Stimulated activated CD8-positive, alpha-beta memory T cell treated with anti-CD3 and anti-CD28 coated beads, Interleukin-4, amount 100 ng/mL, for 4 hours (primary cell): ENCODE results near the gene COL19A1.
"Not testable (repeated sequence)": the region's sequence is repeated elsewhere in the genome, so short reads cannot be mapped to it uniquely, and the experiment has no call there.

Source experiments
- DNase-seq, 2 donors: peaks; one replicate each; pipeline ENCODE4 v3.0.0-alpha.2; 2020; ENCODE audit warnings: low read depth in 2 of 2, low spot score in 1 of 2

The COL19A1 gene

GRCh38 chr6:69895396-69895795, 29.0 kb downstream of the COL19A1 start:
- no peak for DNase-seq

DNA sequence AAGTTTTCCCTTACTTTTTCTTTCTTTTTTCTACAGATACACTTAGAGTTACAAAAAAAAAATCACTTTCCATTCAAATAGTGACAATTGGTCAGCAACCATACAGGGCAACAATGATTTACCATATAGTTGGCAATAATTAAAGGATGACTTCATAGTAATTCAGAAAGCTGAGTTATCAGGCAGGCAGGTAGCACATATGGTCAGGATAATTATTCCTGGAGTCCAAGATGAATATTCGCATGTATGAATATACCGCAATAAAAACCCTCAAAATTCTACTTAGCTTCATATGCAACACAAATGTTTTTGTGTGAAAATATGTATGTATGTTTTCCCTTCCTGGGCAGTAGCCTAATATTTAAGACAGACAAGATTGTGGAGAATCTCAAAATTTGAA, 34.5 kb downstream of the COL19A1 start:
- DNase-seq: no peak

DNA sequence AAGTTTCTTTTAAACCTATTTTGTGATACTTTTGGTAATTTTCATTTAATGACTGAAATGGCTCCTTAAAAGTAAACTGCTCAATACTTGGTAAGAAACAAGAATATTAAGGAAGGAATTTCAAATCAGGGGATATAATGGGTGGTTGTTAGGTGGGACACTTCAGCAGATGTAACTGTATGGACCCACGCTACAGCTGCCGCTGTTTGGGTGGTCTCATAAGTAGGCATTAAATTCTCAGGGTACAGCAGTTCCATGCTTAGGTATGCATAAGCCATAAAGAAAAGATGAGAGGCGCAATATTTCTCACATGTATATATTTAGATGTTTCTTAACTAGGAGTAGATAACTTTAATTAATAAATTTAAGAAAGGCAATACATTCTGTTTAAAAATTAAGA, 35.0 kb downstream of the COL19A1 start:
- no peak for DNase-seq

GRCh38 chr6:69907981-69908498, 41.7 kb downstream of the COL19A1 start:
- no peak for DNase-seq

DNA sequence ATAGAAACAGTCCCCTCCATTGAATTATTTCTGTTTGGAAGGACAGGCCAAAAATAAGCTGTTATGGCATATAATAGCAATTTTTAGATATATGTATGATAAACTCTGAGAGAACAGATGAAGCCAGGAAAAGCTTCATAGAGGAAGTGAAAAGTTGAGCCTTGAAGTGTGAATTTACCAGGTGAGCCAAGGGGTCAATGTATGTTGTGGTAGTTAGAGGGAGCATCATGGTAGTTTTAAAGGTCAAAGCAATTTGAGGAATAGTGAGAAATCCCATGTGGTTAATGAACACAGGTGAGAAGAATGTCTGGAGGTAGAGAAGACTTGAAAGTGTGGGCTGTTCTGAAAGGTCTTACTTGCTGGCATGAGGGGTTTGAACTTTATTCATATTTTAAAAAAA, 47.0 kb downstream of the COL19A1 start:
- DNase-seq: no peak

- DNase-seq: no peak
These were observed 47.7 kb downstream of the COL19A1 start for GRCh38 chr6:69914015-69914485.

GRCh38 chr6:69915346-69915745, 49.0 kb downstream of the COL19A1 start:
- no peak for DNase-seq

GRCh38 chr6:69917834-69918233, 51.5 kb downstream of the COL19A1 start:
- DNase-seq: no peak

DNA sequence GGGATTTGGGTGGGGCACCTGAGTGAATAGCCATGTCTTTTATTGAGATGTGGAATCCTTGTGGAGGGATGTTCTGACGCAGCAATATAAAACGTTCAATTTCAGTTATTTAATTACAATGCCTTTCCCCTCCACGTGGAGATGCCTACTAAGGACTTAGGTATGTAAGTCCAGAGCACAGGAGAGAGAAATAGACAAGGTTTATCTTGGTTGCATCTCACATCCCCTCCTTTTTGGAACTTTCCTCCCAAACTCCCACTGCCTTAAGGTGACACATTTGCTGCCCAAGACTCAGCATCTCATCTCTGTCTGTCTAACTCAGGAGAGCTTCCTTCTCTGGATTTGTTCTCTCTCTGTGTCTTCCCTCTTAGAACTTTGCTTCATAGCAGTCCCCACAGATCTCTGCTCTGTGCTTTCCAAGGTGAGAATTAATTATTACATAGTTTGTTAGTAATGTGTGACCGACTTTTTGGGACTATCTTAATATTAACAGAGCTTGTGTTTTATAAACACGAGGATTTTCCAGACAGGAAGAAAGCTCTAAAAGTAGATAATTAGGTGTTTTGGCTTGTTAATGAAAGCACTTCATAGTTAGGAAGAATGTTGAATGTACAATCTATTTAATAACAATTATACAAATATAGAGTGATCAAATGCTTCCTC, 52.6 kb downstream of the COL19A1 start:
- DNase-seq: no peak

GRCh38 chr6:69921066-69921465, 54.7 kb downstream of the COL19A1 start:
- not testable (repeated sequence) for DNase-seq

- DNase-seq: not testable (repeated sequence)
These were observed 55.3 kb downstream of the COL19A1 start for GRCh38 chr6:69921611-69922010.

DNA sequence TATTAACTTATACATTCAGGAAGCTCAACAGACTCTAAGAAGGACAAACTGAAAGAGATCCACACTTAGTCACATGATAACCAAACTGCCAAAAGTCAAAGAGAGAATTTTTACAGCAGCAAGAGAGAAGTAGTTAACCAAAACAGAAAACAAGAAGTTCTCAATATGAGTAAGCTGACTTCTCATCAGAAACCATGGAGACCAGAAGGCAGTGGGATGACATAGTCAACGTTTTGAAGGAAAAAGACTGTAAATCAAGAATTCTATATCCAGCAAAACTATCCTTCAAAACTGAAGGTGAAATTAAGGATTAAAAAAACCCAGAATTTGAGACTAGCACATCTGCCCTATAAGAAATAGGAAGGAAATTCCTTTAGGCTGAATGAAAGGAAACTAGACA, 60.4 kb downstream of the COL19A1 start:
- no peak for DNase-seq

DNA sequence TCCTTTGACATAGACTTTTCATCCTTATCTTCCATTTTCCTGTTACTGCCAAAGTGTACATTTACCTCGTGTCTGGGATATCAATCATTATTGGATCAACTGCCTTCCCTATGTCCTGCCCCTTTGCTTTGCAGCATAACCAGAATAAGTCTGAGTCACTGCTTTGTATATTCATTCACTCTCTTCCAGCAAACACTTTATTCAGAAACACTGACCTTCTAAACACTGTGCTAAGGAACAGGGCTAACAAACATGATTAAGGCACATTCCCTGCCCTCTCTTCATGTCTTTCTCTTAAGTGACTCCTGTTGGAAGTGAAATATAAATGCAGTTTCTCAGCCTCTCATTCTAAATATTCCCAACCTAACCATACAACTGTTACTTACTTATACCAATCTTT, 66.9 kb downstream of the COL19A1 start:
- no peak for DNase-seq

DNA sequence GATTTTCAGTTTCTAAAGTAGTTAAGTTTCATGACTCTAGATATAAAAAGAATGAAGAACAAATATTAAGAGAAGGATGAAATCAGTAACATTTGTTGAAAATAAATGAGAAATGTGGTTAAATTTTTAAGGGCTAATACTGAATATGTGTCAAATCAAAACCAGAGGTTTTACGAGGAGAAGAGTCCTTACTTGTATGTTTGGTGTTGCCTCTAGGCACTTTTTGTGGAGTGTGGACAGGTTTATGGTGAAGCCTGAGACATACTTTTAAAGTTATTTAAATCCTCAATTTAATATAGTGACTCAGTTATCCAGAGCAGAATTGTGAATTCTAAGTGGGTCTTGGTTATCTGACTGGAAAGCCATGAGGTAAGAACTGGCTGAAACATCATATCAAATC, 68.7 kb downstream of the COL19A1 start:
- DNase-seq: no peak

DNA sequence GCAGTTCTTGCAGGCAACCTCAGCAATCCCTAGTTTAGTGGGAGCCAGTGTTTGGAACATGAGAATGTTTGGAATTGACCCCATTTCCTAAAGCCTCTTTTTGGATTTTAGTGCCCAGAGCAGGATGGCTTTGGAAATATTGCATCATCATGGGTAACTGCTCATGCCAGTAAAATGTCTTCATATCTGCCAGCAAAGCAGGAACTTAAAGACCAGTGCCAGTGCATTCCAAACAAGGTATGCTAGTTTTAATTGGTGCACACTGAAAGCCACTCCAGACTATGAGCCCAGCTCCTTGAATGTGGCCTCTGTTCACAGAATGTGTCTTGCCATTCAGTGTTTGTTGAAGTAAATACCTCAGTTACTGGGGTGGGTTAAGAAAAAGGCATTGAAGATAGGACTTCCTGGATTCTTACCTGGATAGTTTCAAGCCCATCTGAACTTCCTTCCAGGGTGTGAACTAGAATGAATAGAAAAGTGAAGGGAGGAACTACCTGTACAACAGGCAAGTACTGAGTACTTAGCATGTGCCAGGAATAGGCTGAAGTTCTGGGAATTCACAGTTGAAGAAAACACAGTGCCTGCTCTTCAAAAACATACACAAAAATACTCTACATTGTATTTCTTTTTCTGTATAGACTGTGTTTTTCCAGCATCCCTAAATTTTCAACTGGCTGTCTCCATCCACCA, 70.5 kb downstream of the COL19A1 start:
- no peak for DNase-seq

DNA sequence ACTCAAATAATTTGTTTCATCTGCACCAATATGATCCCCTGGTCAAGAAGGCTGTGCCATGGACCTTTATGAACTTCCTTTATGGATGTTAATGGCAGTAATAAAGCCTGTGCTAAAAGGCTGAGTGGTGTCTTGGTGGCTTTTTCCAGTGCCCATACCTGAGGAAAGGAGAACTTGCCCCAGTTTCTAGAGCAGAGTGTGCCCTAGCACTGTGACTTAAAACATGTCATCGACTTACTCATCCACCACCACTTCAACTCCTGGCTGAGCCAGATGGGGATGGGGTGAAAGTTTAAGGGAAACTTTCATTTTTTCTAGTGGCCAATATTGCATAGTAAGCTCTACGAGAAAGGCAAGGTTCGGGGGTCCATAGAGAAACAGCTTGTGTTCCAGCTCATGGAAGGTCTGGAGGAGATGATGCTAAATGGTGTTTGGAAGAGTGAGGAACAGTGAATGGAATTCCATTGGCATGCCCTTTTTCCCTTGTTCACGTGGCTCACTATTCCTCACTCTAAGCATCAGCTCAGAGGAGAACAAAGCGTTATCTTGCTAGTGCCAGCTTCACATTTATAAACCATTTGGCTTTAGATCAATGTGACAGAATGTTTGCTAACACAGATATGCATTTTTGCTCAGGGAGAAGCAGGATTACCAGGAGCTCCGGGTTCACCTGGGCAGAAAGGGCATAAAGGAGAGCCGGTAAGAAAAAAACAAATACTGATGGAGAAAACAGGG, 71.2 kb downstream of the COL19A1 start:
- DNase-seq: no peak

- DNase-seq: no peak
These were observed 76.1 kb downstream of the COL19A1 start for GRCh38 chr6:69942485-69942884.

GRCh38 chr6:69945192-69945591, 78.8 kb downstream of the COL19A1 start:
- no peak for DNase-seq

DNA sequence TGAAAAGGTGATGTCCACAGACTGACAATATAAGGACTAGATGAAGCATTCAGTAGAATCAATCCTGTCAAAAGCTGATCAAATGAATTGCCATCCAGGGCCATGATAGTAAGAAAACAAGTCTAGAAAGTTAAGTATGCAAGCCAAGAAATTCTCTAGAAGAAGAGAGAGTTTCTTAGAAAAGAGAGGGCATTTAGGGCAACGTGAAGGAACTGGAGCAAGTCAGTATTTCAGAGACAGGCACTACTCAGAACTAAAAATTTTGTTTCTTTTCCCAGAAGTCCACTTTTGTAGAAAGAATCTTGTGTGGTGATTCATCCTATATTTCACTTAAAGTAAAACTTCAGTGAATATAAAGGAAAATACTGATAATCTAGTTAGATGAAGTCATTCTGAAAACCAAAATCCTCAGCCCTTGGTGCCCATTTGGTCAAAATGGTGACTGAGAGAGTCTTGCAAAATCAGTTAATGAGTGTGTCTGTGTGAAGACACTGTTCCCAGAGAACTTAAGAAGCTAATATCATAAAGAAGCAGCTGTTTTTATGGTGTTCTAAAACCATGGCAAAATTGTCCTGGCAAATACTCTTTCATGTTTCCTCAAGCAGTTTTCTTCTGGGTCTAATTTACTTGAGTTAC, 82.2 kb downstream of the COL19A1 start:
- DNase-seq: no peak

GRCh38 chr6:69953491-69953890, 87.1 kb downstream of the COL19A1 start:
- DNase-seq: no peak

DNA sequence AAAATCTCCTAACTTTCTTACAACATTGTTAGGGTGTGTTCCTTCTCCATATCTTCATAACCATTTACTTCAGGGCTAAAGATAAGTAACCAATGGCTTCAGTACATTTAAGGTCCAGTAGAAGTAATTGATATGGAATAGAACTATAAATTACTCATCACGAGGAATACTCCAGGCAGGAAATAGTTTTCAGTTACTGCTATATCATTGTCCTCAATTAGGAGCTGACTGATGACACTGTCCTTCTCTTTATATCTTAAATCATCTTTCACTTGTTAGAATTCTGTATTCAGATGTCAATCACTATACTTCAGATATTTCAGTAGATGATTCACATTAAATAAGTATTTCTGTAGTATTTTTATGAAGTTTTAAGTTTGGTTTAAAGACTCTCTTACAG, 88.4 kb downstream of the COL19A1 start:
- no peak for DNase-seq
